Endothelial cell of umbilical vein (primary cell): ENCODE results near the gene RARRES2. TPM values are rescaled to one million over a fixed set of nuclear protein-coding genes. Genes with fewer than 3 reads are reported as not detected.

Experiments
- BruUV-seq: library from RNA; stranded (reverse); fragments of 400-500 nt; replicated peaks from 2 replicates; lab custom pipeline; 2021; lab: Mats Ljungman, UMichigan
- CTCF ChIA-PET: fragments of 300-600, 350-600 bp; sonication (Branson Sonifier 250); formaldehyde crosslinking; loops from one replicate; lab custom pipeline; 2021; ENCODE audit warnings: antibody characterized with exemption, inconsistent platforms; lab: Charles Lee
- POLR2A ChIA-PET: fragments of 300-600, 350-600 bp; sonication (Branson Sonifier 250); formaldehyde crosslinking; loops from one replicate; lab custom pipeline; 2021; ENCODE audit warnings: antibody characterized with exemption, inconsistent platforms; lab: Charles Lee
- DNase-seq: peaks from one replicate; pipeline ENCODE4 v3.0.0-alpha.2; 2011; ENCODE audit warnings: low read depth, low spot score
- FAIRE-seq: peaks from 2 replicates; lab custom pipeline; 2011; peaks lifted over from hg19 to GRCh38; lab: Jason Lieb, UNC
- H2AFZ ChIP-seq: 2 replicates; pipeline ENCODE4 v1.6.0; 2012; ENCODE audit warnings: low read depth, low read length, control low read depth, inconsistent platforms
- H3K27ac ChIP-seq: 2 replicates; pipeline ENCODE4 v1.5.1; 2011; ENCODE audit warnings: low read depth, mild to moderate bottlenecking, control low read depth, low read length, moderate library complexity; ENCODE audit not compliant: insufficient read depth
- H3K27me3 ChIP-seq, 2 experiments: 2 replicates each; pipeline versions ENCODE4 v1.6.0 to v1.6.1; 2011; ENCODE audit warnings: low read length in 2 of 2, mixed read lengths in 1 of 2; ENCODE audit not compliant: control insufficient read depth in 2 of 2, insufficient read depth in 2 of 2
- H3K36me3 ChIP-seq, 2 experiments: 2 replicates in 1 of 2; 3 replicates in 1 of 2; pipeline ENCODE4 v1.5.1; 2011; ENCODE audit warnings: low read length in 2 of 2, mild to moderate bottlenecking in 1 of 2, moderate library complexity in 1 of 2; ENCODE audit not compliant: control insufficient read depth in 2 of 2, insufficient read depth in 2 of 2; ENCODE audit errors: extremely low read depth in 1 of 2
- H3K4me1 ChIP-seq: 3 replicates; pipeline ENCODE4 v1.5.1; 2011; ENCODE audit warnings: mild to moderate bottlenecking, low read length; ENCODE audit not compliant: control insufficient read depth, insufficient read depth; ENCODE audit errors: extremely low read depth
- H3K4me2 ChIP-seq: 2 replicates; pipeline ENCODE4 v1.6.1; 2011; ENCODE audit warnings: low read length, control low read depth, mixed read lengths; ENCODE audit not compliant: insufficient read depth
- H3K4me3 ChIP-seq, 3 experiments: fragments of 200-600 bp in 1 of 3; sonication (generic), shearing (Covaris generic) in 1 of 3; replicated peaks in 1 of 3; 2 replicates each; pipeline ENCODE4 v1.5.1; 2011 to 2016; ENCODE audit warnings: control low read depth in 3 of 3, low read length in 3 of 3, mild to moderate bottlenecking in 2 of 3, inconsistent platforms in 1 of 3, low read depth in 1 of 3, moderate library complexity in 1 of 3; ENCODE audit not compliant: insufficient read depth in 1 of 3
- H3K79me2 ChIP-seq: 2 replicates; pipeline ENCODE4 v1.6.0; 2012; ENCODE audit warnings: low read length, inconsistent platforms; ENCODE audit not compliant: control insufficient read depth, insufficient read depth
- H3K9ac ChIP-seq: replicated peaks from 2 replicates; pipeline ENCODE3; 2011; ENCODE audit warnings: low read length, control low read depth; ENCODE audit not compliant: insufficient read depth; ENCODE audit errors: extremely low read depth
- H3K9me1 ChIP-seq: replicated peaks from 3 replicates; pipeline ENCODE4 v1.6.0; 2011; ENCODE audit warnings: mild to moderate bottlenecking, low read length; ENCODE audit not compliant: control insufficient read depth, insufficient read depth; ENCODE audit errors: extremely low read depth
- H3K9me3 ChIP-seq: replicated peaks from 2 replicates; pipeline ENCODE4 v1.5.1; 2012; ENCODE audit warnings: low read length, inconsistent platforms; ENCODE audit not compliant: control insufficient read depth, insufficient read depth
- H4K20me1 ChIP-seq: replicated peaks from 2 replicates; pipeline ENCODE3; 2011; ENCODE audit warnings: mild to moderate bottlenecking, low read length; ENCODE audit not compliant: control insufficient read depth, insufficient read depth; ENCODE audit errors: extremely low read depth
- EZH2 ChIP-seq: IDR thresholded peaks from 2 replicates; pipeline ENCODE4 v1.6.1; 2012; ENCODE audit warnings: borderline replicate concordance, low read depth, mild to moderate bottlenecking, moderate library complexity, low read length, inconsistent platforms; ENCODE audit not compliant: severe bottlenecking
- FOS ChIP-seq: IDR thresholded peaks from 2 replicates; pipeline ENCODE4 v1.6.1; 2011; ENCODE audit warnings: mild to moderate bottlenecking, low read length, moderate library complexity, borderline replicate concordance; ENCODE audit not compliant: insufficient read depth
- GATA2 ChIP-seq: IDR thresholded peaks from 2 replicates; pipeline ENCODE4 v1.7.0; 2011; ENCODE audit warnings: low read depth, mild to moderate bottlenecking, moderate library complexity, mixed read lengths, low read length; ENCODE audit not compliant: insufficient read length, insufficient read depth
- JUN ChIP-seq: IDR thresholded peaks from 2 replicates; pipeline ENCODE4 v1.6.1; 2011; ENCODE audit warnings: borderline replicate concordance, low read depth; ENCODE audit not compliant: insufficient read length, insufficient read depth
- MAX ChIP-seq: IDR thresholded peaks from 2 replicates; pipeline ENCODE4 v1.6.1; 2011; ENCODE audit not compliant: insufficient read depth, insufficient read length
- POLR2A ChIP-seq: IDR thresholded peaks from 2 replicates; pipeline ENCODE4 v1.6.1; 2012; ENCODE audit warnings: low read depth, mild to moderate bottlenecking, control low read depth, low read length
- POLR2AphosphoS5 ChIP-seq: IDR thresholded peaks from 2 replicates; pipeline ENCODE4 v1.6.1; 2012; ENCODE audit warnings: low read depth, mild to moderate bottlenecking, control low read depth, low read length, moderate library complexity; ENCODE audit not compliant: insufficient read depth
- dilution Hi-C: fragments of 300-500 bp; cut with MboI; formaldehyde crosslinking; loops from one replicate; pipeline ENCODE4 v1.15.0; 2019; ENCODE audit warnings: low sequenced_read_pairs; ENCODE audit not compliant: extremely low pct_ligation_motif_present
- intact Hi-C: fragments of 100-400 bp; cut with micrococcal nuclease; formaldehyde crosslinking; loops from one replicate; pipeline ENCODE4 v1.10.0; 2022
- polyA plus RNA-seq, 4 experiments: library from polyadenylated mRNA; depleted of rRNA in 3 of 4; stranded (reverse) in 3 of 4; unstranded in 1 of 4; fragments of >200 nt; gene quantifications; 2 replicates each; pipeline versions ENCODE4 v1.2.1 to v1.2.3, GENCODE V29; 2011 to 2012; ENCODE audit warnings: missing spikeins in 1 of 4
- total RNA-seq: library from RNA; stranded (reverse); gene quantifications from 2 replicates; pipeline ENCODE4 v1.2.3, GENCODE V29; 2021
- TF ChIP-seq, protein P1 (sequence below), 2 donors: IDR thresholded peaks; 1 replicate in 1 of 2; 2 replicates in 1 of 2; pipeline ENCODE4 v1.5.1; 2011; ENCODE audit warnings: low read length in 2 of 2, mild to moderate bottlenecking in 2 of 2, moderate library complexity in 2 of 2, control low read depth in 1 of 2, inconsistent platforms in 1 of 2, low read depth in 1 of 2; ENCODE audit not compliant: insufficient read depth in 1 of 2; ENCODE audit errors: extremely low read depth in 1 of 2

The RARRES2 gene
- total and polyA plus RNA-seq, 2 donors (not counting 3 experiments of a cell fraction or from before 2014, with no cell fraction given): not detected

DNA sequence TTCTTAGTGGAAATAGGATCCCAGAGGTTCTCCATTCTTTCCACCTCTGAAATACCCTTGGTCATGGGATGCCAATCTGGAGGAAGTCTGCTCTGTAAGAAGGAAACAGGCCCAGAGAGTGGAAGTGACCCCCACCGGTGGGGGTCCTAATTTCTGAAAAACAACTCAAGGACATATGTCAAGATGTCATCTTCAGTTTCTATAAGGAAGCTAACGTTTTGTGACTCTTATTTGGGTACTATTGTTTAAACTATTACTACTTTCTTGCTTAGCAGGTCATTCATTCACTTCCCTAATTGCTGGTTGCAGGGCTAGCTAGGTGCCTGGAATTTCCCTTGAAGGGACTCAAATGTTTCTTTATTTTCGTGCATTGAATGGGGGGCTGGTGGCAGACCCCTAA, 35.8 kb upstream of the RARRES2 start:
- Histone ChIP-seq H3K4me1 (peaks cover 29% of the 10 kb centered on the region), H2AFZ (no peak overlapping the region), H4K20me1 (no peaks in the 10 kb centered on the region), H3K9me3 (no peaks in the 10 kb centered on the region), H3K27ac (peak overlapping the region; percentile 1), H3K9ac (no peak overlapping the region), H3K36me3 (peaks cover 6 to 20% of the 10 kb centered on the region in 2 experiments), H3K9me1 (no peaks in the 10 kb centered on the region), H3K79me2 (peaks cover 43% of the 10 kb centered on the region), H3K4me3 (no peak overlapping the region), H3K27me3 (no peaks in the 10 kb centered on the region), H3K4me2 (no peak overlapping the region)
- POLR2A ChIA-PET: no interaction called here
- dilution Hi-C loops (no loop called here), intact Hi-C loops (loop anchor here (5.0 to 10.0 kb wide), 2 partner anchors 188 to 210 kb away; partner anchors contain the start of gene GIMAP4)
- CTCF ChIA-PET: interaction anchor here (1.2 to 1.9 kb wide), 5 partner anchors 11 to 30 kb away, joined by 4 to 11 read pairs (median 5); no protein-coding TSS in a partner anchor
- FAIRE-seq: no peak
- BruUV-seq: no TSS peak
- peak; percentile 75 for DNase-seq
- TF ChIP-seq JUN: no peak
- no peak for TF ChIP-seq MAX
- TF ChIP-seq FOS: no peak
- TF ChIP-seq, protein P1, sequence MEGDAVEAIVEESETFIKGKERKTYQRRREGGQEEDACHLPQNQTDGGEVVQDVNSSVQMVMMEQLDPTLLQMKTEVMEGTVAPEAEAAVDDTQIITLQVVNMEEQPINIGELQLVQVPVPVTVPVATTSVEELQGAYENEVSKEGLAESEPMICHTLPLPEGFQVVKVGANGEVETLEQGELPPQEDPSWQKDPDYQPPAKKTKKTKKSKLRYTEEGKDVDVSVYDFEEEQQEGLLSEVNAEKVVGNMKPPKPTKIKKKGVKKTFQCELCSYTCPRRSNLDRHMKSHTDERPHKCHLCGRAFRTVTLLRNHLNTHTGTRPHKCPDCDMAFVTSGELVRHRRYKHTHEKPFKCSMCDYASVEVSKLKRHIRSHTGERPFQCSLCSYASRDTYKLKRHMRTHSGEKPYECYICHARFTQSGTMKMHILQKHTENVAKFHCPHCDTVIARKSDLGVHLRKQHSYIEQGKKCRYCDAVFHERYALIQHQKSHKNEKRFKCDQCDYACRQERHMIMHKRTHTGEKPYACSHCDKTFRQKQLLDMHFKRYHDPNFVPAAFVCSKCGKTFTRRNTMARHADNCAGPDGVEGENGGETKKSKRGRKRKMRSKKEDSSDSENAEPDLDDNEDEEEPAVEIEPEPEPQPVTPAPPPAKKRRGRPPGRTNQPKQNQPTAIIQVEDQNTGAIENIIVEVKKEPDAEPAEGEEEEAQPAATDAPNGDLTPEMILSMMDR (IDR thresholded peaks at IDR 0.05; ENCODE audit: extremely low read depth in 1 of 2, insufficient read depth in 1 of 2, low read depth in 1 of 2, low read length in 2 of 2): no peak
- no peak for TF ChIP-seq EZH2
- TF ChIP-seq POLR2AphosphoS5: no peak
- TF ChIP-seq POLR2A: no peak
- TF ChIP-seq GATA2: no peak
